Medulla oblongata (tissue), 1 donor: ENCODE data around the gene RAB6B.

ENCODE experiments used
- DNase-seq: peaks from one replicate; pipeline ENCODE4 v3.0.0-alpha.2; 2015; ENCODE audit errors: extremely low spot score

RAB6B gene

GRCh38 chr3:133835961-133836360 is 59.7 kb downstream of the RAB6B start:
- no peak for DNase-seq

- DNase-seq: no peak
These were observed 60.3 kb downstream of the RAB6B start for GRCh38 chr3:133835418-133835743.

- no peak for DNase-seq
These were observed 60.9 kb downstream of the RAB6B start for GRCh38 chr3:133834621-133835417.

GRCh38 chr3:133833880-133834620 is 61.6 kb downstream of the RAB6B start:
- no peak for DNase-seq

GRCh38 chr3:133833267-133833666 is 62.4 kb downstream of the RAB6B start:
- DNase-seq: no peak

- no peak for DNase-seq
These were observed 62.9 kb downstream of the RAB6B start for GRCh38 chr3:133832802-133833144.

- no peak for DNase-seq
These were observed 63.5 kb downstream of the RAB6B start for GRCh38 chr3:133831966-133832801.

- no peak for DNase-seq
These were observed 65.6 kb downstream of the RAB6B start for GRCh38 chr3:133830071-133830470.

GRCh38 chr3:133829310-133829707 is 66.4 kb downstream of the RAB6B start:
- DNase-seq: no peak

- DNase-seq: no peak
These were observed 66.9 kb downstream of the RAB6B start for GRCh38 chr3:133828576-133829309.

- no peak for DNase-seq
These were observed 68.0 kb downstream of the RAB6B start for GRCh38 chr3:133827684-133828083.

- DNase-seq: no peak
These were observed 68.5 kb downstream of the RAB6B start for GRCh38 chr3:133827136-133827535.

GRCh38 chr3:133825969-133826727 is 69.5 kb downstream of the RAB6B start:
- no peak for DNase-seq

- no peak for DNase-seq
These were observed 70.7 kb downstream of the RAB6B start for GRCh38 chr3:133824961-133825485.

- DNase-seq: peak; percentile 64
These were observed 73.7 kb downstream of the RAB6B start for GRCh38 chr3:133821767-133822638.

- DNase-seq: no peak
These were observed 74.6 kb downstream of the RAB6B start for GRCh38 chr3:133820889-133821675.

- no peak for DNase-seq
These were observed 75.6 kb downstream of the RAB6B start for GRCh38 chr3:133820129-133820528.

GRCh38 chr3:133815386-133815785 is 80.3 kb downstream of the RAB6B start:
- no peak for DNase-seq

GRCh38 chr3:133812872-133813271 is 82.8 kb downstream of the RAB6B start:
- no peak for DNase-seq
